GM19328 (cell line): ENCODE data around the gene EVI5L.
A peak's percentile ranks its signal among the peaks of the same experiment; 100 is the strongest.
"Not testable (repeated sequence)": the region's sequence is repeated elsewhere in the genome, so short reads cannot be mapped to it uniquely, and the experiment has no call there.

Source experiments
- ATAC-seq: cut with Tn5 transposase; IDR thresholded peaks from one replicate; pipeline ENCODE4 v1.9.1; 2021; ENCODE audit warnings: mild to moderate bottlenecking, moderate library complexity; ENCODE audit not compliant: unreplicated experiment

EVI5L gene

GRCh38 chr19:7829561-7830271 is at the start of gene EVI5L:
EVI5L (plus strand) TSS chr19:7830218; CDS start chr19:7846543, 16,325 bp downstream.
- ATAC-seq: peak; percentile 81

DNA sequence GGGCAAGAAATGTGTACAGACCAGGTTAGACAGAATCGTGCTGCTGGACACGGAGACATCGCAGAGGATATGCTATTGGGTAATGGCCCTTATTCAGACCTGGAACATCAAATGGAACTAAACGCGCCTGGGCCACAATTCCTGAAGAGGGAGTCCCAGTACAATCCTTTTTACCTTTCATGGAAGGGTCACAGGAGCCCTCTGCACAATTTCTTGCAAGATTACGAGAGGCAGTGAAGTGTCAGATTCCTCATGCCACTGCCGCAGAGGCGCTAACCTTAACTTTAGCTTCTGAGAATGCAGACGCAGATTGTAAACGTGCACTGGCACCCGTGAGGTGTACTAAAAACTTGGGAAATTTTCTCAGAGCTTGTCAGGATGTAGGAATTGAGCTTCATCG is 48.9 kb upstream of the EVI5L start:
- no peak for ATAC-seq

DNA sequence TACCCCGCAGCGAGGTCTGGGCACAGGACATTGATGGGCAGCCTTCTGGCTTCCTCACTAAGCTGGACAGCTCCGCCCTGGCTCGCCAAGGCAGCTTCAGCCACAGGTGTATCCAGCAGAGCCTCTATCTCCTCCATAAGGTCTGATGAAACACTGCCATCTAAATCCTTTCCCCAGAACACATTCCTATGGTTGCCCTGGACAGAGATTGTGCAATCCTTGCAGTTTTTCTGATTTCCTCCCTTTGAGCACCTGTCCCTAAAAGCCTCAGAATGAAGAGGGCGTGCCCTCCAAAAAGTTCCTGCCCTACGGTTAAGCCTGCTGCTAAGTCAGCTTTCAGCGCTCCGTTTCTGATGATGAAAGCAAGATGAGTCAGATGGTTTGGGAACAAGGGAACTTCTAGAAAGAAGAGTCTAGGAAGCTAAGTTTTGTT is 46.0 kb upstream of the EVI5L start:
- ATAC-seq: no peak

GRCh38 chr19:7784856-7785255 is 45.2 kb upstream of the EVI5L start:
- no peak for ATAC-seq

- no peak for ATAC-seq
These were observed 42.9 kb upstream of the EVI5L start for GRCh38 chr19:7787141-7787540.

- no peak for ATAC-seq
These were observed 42.3 kb upstream of the EVI5L start for GRCh38 chr19:7787602-7788177.

- no peak for ATAC-seq
These were observed 41.7 kb upstream of the EVI5L start for GRCh38 chr19:7788178-7788932.

GRCh38 chr19:7788933-7789323 is 41.1 kb upstream of the EVI5L start:
- ATAC-seq: no peak

GRCh38 chr19:7789447-7789846 is 40.6 kb upstream of the EVI5L start:
- ATAC-seq: no peak

DNA sequence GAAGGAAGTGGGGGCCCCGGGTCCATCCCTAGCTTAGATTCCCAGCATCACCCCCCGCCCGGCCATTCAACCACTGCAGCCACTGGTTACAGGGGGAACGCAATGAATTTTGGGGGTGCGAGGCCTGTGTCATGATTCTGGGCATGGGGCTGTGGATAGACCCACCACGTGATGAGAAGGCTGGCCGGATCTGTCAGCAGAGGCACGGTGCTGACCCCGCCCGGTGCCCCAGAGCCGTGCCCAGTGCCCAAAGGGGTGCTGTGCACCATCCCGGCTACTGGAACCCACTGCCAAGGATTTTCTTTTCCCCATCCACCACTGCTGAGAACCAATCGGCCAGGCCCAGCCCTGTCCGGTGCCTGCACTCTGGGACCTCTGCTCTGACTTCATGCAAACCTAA is 39.6 kb upstream of the EVI5L start:
- no peak for ATAC-seq

DNA sequence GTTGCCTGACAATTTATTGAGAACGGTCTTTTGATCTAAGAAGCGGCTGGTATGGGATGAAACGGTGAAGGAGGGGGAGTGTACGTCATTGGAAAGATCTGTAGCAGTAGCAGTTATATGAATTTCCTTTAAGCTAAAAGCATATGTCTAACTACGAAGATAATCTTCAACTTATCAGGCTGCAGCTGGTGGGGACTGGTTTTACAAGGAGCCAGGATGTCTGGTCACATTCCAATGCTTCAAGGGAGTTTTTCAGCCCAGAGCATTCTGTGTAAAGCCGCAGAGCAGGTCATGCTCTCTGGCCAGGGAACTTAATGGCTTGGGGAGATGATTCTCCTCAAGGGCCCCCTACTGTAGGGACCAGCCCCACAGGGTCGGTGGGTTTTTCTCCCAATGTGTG is 37.7 kb upstream of the EVI5L start:
- no peak for ATAC-seq

DNA sequence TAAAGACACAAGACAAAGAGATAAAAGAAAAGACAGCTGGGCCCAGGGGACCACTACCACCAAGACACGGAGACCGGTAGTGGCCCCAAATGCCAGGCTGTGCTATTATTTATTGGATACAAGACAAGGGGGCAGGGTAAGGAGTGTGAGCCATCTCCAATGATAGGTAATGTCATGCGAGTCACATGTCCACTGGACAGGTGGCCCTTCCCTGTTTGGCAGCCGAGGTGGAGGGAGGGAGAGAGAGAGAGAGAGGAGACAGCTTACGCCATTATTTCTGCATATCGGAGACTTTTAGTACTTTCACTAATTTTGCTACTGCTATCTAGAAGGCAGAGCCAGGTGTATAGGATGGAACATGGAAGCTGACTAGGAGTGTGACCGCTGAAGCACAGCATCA is 37.3 kb upstream of the EVI5L start:
- ATAC-seq: not testable (repeated sequence)

GRCh38 chr19:7793493-7793892 is 36.5 kb upstream of the EVI5L start:
- ATAC-seq: no peak

- ATAC-seq: no peak
These were observed 34.4 kb upstream of the EVI5L start for GRCh38 chr19:7795555-7796161.

DNA sequence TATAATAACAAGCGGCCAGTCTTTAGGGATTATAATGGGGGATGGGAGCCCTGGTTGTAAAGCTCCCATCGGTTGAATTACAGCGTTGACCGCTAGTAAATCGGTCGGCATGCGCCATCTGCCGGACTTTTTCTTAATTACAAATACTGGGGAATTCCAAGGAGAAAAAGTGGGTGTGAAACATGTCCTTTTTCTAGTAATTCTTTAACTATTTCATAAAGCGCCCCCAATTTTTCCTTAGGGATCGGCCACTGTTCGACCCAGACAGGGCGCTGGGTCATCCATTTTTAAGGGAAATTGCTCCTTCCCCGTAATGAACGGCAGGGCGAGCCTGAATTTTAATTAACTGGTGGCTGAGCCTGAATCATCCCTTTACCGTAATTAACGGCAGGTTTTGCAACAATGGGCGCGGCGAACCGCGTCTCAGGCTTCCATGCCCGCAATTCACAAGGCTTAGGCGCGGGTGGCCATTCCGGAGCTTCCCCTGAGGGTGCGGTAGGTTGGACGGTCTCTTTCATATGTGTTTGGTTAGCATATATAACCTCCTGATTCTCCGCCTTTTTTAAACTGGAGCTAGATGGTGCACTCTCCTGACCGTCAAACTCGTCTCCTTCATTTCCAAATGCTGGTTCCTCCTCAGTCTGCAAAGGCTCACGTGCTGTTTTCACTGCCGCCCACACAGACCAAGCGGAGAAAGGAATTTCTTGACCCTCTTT is 30.2 kb upstream of the EVI5L start:
- ATAC-seq: no peak

DNA sequence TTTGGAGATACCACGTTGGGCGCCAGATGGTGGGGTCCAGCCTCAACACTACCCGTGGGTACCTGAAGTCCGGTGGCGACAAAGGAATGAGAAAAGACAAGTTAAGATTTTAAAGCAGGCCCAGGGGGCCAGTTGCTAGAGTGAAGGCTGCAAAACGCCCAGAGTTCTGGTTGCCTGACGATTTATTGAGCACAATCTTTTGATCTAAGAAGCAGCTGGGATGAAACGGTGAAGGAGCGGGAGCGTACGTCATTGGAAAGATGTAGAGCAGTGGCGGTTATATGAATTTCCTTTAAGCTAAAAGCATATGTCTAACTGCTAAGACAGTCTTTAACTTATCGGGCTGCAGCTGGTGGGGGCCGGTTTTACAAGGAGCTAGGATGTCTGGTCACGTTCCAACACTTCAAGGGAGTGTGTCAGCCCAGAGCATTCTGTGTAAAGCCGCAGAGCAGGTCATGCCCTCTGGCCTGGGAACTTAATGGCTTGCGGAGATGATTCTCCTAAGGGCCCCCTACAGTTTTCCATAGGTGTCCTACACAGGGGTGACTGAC is 28.9 kb upstream of the EVI5L start:
- ATAC-seq: no peak

DNA sequence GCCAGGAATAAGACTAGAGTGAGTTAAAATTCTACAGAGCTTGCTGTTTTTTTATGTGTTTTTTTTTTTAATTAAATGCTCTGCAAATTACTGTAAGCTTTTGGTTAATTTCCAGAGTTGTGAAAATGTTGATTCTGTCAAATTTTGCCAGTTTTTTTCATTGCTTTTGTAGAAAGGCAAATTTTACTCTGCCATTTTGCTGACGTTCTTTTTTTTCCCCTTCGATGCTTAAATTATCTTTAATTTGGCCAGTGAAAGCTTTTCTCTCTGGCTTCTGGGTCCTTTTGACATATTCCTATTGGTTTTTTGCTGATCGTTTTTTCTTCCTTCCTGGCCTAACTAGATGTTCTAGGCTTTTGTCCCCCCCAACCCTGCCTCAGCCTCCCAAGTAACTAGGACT is 23.8 kb upstream of the EVI5L start:
- no peak for ATAC-seq

GRCh38 chr19:7806876-7807275 is 23.1 kb upstream of the EVI5L start:
- ATAC-seq: no peak

GRCh38 chr19:7808108-7808507 is 21.9 kb upstream of the EVI5L start:
- ATAC-seq: no peak

- ATAC-seq: no peak
These were observed 18.0 kb upstream of the EVI5L start for GRCh38 chr19:7811989-7812388.

DNA sequence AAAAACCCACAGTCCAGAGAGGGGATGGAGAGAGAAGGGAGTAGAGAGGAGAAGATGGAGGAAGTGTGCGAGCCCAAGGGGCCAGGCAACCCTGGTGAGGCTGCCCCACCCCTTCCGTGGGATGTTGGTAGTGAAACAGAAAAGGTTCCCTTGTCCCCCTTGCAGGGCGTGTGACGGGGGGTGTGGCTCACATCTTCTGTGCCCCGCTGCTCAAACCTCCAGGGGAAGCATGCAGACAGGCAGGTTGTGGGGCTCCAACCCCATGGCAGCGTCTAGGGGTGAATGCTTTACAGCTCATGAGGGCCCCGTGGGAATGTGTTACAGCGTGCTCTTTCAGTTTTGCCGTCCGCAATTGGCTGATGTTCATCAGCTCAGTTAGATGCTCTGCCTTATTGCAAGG is 14.7 kb upstream of the EVI5L start:
- no peak for ATAC-seq
